AG09319 (cell line): ENCODE data around the gene EIF2AK3.

Source experiments
- DNase-seq: peaks from one replicate; pipeline ENCODE4 v3.0.0-alpha.2; 2010; ENCODE audit warnings: low read depth; ENCODE audit errors: extremely low read depth
- TF ChIP-seq, protein P1 (sequence below): IDR thresholded peaks from 2 replicates; pipeline ENCODE4 v1.5.1; 2011; ENCODE audit warnings: low read depth, mild to moderate bottlenecking, inconsistent platforms, low read length, moderate library complexity

Gene EIF2AK3

GRCh38 chr2:88608184-88608583 lies 19.1 kb downstream of the EIF2AK3 start:
- TF ChIP-seq, protein P1, sequence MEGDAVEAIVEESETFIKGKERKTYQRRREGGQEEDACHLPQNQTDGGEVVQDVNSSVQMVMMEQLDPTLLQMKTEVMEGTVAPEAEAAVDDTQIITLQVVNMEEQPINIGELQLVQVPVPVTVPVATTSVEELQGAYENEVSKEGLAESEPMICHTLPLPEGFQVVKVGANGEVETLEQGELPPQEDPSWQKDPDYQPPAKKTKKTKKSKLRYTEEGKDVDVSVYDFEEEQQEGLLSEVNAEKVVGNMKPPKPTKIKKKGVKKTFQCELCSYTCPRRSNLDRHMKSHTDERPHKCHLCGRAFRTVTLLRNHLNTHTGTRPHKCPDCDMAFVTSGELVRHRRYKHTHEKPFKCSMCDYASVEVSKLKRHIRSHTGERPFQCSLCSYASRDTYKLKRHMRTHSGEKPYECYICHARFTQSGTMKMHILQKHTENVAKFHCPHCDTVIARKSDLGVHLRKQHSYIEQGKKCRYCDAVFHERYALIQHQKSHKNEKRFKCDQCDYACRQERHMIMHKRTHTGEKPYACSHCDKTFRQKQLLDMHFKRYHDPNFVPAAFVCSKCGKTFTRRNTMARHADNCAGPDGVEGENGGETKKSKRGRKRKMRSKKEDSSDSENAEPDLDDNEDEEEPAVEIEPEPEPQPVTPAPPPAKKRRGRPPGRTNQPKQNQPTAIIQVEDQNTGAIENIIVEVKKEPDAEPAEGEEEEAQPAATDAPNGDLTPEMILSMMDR, result no peak
- DNase-seq, result no peak

- DNase-seq, result no peak
- TF ChIP-seq, protein P1, result no peak
These were observed 19.8 kb downstream of the EIF2AK3 start for GRCh38 chr2:88607416-88607815.

GRCh38 chr2:88606371-88607030 lies 20.8 kb downstream of the EIF2AK3 start:
- TF ChIP-seq, protein P1, result no peak
- DNase-seq, result no peak

DNA sequence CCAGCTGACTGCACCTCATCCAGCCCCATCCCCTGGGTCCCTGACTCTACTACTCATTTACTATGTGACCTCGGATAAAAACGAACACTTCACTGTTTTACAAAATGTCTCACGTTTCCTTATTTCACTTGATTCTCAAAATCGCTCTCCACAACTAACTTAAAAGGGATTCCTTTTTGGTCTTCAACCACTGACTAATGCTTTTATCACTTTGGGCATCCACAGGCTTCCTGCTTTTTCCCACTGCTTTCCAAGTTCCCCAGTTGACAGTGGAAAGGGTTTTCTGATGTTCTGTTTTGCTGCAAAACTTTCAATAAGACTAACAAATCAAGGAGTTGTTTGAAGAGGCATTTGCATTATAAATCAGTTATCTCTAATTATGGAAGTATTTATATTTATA lies 24.1 kb downstream of the EIF2AK3 start:
- TF ChIP-seq, protein P1, result no peak
- DNase-seq, result no peak

DNA sequence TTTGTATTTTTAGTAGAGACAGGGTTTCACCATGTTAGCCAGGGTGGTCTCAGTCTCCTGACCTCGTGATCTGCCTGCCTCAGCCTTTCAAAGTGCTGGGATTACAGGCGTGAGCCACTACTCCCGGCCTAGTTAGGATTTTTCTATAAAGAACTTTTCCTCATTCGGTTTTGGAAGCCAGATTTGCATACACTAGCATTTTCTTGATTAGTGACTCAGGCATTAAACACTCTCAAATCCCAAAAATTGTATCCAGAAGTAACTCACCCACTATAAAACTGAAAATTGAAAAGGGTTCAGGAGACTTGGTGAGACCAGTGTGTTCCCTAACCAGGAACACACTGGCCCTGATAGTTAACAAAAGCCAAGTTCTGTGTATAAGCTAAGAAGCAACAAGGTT lies 25.2 kb downstream of the EIF2AK3 start:
- TF ChIP-seq, protein P1, result no peak
- DNase-seq, result no peak

GRCh38 chr2:88601286-88601685 lies 26.0 kb downstream of the EIF2AK3 start:
- DNase-seq, result no peak
- TF ChIP-seq, protein P1, result no peak

DNA sequence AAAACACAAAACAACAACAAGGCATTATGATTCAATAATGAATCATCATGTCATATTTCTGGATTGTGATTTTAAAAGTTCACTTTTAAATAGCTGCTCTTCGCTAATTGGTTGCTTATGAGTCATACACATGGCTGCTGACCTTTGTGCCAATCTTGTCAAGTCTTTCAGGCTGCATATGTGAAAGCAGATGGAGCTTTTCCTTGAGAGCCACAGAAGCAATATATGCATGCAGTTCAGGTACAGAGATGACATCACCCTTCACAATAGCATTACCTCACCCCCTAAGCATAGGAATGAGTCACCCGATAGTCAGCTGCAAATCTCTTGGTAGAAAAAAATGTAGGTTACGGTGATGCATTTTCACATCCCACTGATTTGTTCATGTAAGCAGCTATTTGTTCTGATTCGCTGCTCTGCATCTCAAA lies 27.2 kb downstream of the EIF2AK3 start:
- peak; percentile 67 for DNase-seq
- TF ChIP-seq, protein P1, result no peak
